Measurements from ENCODE around the gene TTC21A.
"Not testable (repeated sequence)": the region's sequence is repeated elsewhere in the genome, so short reads cannot be mapped to it uniquely, and the experiment has no call there.

TTC21A gene, protein sequence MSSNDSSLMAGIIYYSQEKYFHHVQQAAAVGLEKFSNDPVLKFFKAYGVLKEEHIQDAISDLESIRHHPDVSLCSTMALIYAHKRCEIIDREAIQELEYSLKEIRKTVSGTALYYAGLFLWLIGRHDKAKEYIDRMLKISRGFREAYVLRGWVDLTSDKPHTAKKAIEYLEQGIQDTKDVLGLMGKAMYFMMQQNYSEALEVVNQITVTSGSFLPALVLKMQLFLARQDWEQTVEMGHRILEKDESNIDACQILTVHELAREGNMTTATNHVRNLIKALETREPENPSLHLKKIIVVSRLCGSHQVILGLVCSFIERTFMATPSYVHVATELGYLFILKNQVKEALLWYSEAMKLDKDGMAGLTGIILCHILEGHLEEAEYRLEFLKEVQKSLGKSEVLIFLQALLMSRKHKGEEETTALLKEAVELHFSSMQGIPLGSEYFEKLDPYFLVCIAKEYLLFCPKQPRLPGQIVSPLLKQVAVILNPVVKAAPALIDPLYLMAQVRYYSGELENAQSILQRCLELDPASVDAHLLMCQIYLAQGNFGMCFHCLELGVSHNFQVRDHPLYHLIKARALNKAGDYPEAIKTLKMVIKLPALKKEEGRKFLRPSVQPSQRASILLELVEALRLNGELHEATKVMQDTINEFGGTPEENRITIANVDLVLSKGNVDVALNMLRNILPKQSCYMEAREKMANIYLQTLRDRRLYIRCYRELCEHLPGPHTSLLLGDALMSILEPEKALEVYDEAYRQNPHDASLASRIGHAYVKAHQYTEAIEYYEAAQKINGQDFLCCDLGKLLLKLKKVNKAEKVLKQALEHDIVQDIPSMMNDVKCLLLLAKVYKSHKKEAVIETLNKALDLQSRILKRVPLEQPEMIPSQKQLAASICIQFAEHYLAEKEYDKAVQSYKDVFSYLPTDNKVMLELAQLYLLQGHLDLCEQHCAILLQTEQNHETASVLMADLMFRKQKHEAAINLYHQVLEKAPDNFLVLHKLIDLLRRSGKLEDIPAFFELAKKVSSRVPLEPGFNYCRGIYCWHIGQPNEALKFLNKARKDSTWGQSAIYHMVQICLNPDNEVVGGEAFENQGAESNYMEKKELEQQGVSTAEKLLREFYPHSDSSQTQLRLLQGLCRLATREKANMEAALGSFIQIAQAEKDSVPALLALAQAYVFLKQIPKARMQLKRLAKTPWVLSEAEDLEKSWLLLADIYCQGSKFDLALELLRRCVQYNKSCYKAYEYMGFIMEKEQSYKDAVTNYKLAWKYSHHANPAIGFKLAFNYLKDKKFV (N-terminal part only)

DNA sequence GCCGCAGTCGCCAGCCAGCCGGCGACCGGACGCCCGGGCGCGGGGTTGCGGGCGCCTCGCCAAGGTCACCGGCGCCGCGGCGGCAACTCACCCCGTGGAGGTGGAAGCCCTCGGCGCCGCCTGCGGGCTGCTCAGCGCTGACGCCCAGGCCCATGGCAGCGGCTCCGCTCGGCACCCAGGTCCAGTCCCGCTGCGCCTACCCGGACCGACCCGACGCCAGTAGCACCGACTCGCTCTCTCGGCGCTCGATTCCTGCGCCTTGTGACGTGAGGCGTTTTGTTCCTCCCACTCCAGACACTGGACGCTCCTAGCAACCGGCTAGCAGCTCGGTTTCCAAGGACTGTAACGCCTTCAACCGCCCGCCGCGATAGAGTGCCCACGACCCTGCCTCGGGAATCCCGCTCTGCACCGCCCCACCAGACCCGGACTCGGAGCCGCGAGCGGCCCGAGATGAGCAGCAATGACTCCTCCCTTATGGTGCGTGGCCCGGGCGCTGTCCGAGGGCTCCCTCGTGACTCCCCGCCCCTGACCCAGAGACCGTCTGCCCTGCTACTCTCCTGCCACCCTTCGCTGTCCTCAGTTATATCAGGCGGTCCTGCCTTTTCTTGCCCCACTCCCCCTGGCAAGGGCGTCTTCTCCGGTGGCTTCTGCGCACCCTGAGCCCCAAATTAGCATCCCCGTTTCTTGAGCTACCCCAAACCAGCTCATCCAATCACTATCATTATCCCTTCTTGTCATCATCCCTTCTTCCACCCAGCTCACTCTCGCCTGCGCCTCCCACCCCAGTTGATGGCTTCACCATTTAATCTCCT lies at the start of gene TTC21A, which contains the start of gene GORASP1:
TSS of gene TTC21A (plus strand) at position 293 of the 812 bp plus-strand sequence. CDS start at position 451, 158 bp downstream.
TSS of gene GORASP1 (minus strand) at position 240 of the 812 bp plus-strand sequence. CDS start at position 154, 86 bp downstream.
- Histone ChIP-seq H3F3A (ENCODE audit: insufficient read depth) (peaks cover 5% of the 10 kb centered on the region; the same call in 1 of the 2 replicates), H3K27ac (ENCODE audit: low read depth, low read length) (0 out of 2 replicates have a peak within 1 kb of the TSS, but pooled peaks have one; percentile 1), H2AFZ (ENCODE audit: low read depth, low read length, severe bottlenecking) (peak within 1 kb of the TSS; percentile 84), H3K36me3 (ENCODE audit: low read length) (no peaks in the 10 kb centered on the region), H3K4me3 (ENCODE audit: insufficient read depth, low read length, poor library complexity, severe bottlenecking) (peak within 1 kb of the TSS; percentile 67), H3K79me2 (ENCODE audit: insufficient read depth, low read length) (no peaks in the 10 kb centered on the region), H3K27me3 (ENCODE audit: low read length) (no peaks in the 10 kb centered on the region), H4K20me1 (ENCODE audit: low read depth, low read length) (no peaks in the 10 kb centered on the region), H3K9ac (ENCODE audit: low read length) (peak within 1 kb of the TSS; percentile 66), H3K9me3 (ENCODE audit: insufficient read depth, low read length) (no peaks in the 10 kb centered on the region), H3K9me2 (replicated peaks; ENCODE audit: insufficient read depth, low read length) (no peaks in the 10 kb centered on the region), H3K4me2 (ENCODE audit: low read depth, low read length, poor library complexity, severe bottlenecking) (peak within 1 kb of the TSS; percentile 66)
- TF ChIP-seq, protein P1, sequence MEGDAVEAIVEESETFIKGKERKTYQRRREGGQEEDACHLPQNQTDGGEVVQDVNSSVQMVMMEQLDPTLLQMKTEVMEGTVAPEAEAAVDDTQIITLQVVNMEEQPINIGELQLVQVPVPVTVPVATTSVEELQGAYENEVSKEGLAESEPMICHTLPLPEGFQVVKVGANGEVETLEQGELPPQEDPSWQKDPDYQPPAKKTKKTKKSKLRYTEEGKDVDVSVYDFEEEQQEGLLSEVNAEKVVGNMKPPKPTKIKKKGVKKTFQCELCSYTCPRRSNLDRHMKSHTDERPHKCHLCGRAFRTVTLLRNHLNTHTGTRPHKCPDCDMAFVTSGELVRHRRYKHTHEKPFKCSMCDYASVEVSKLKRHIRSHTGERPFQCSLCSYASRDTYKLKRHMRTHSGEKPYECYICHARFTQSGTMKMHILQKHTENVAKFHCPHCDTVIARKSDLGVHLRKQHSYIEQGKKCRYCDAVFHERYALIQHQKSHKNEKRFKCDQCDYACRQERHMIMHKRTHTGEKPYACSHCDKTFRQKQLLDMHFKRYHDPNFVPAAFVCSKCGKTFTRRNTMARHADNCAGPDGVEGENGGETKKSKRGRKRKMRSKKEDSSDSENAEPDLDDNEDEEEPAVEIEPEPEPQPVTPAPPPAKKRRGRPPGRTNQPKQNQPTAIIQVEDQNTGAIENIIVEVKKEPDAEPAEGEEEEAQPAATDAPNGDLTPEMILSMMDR (IDR thresholded peaks at IDR 0.05; ENCODE audit: insufficient read depth, low read length, poor library complexity, severe bottlenecking), result no peak
- TF ChIP-seq EZH2phosphoT487 (conservative IDR thresholded peaks at IDR 0.05; ENCODE audit: low read length), result no peak

DNA sequence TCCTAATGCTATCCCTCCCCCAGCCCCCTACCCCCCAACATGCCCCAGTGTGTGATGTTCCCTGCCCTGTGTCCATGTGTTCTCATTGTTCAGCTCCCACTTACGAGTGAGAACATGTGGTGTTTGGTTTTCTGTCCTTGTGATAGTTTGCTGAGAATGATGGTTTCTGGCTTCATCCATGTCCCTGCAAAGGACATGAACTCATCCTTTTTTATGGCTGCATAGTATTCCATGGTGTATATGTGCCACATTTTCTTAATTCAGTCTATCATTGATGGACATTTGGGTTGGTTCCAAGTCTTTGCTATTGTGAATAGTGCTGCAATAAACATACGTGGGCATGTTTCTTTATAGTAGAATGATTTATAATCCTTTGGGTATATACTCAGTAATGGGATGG lies 46.3 kb upstream of the TTC21A start:
- H4K20me1 ChIP-seq (ENCODE audit: low read depth, low read length); H3K9ac ChIP-seq (ENCODE audit: low read length); H3K9me3 ChIP-seq (ENCODE audit: insufficient read depth, low read length); H3K79me2 ChIP-seq (ENCODE audit: insufficient read depth, low read length); H3K36me3 ChIP-seq (ENCODE audit: low read length); H2AFZ ChIP-seq (ENCODE audit: low read depth, low read length, severe bottlenecking); H3K4me2 ChIP-seq (ENCODE audit: low read depth, low read length, poor library complexity, severe bottlenecking); H3F3A ChIP-seq (ENCODE audit: insufficient read depth); H3K9me2 ChIP-seq (replicated peaks; ENCODE audit: insufficient read depth, low read length); H3K27ac ChIP-seq (ENCODE audit: low read depth, low read length); H3K27me3 ChIP-seq (ENCODE audit: low read length); H3K4me3 ChIP-seq (ENCODE audit: insufficient read depth, low read length, poor library complexity, severe bottlenecking): not testable (repeated sequence)

DNA sequence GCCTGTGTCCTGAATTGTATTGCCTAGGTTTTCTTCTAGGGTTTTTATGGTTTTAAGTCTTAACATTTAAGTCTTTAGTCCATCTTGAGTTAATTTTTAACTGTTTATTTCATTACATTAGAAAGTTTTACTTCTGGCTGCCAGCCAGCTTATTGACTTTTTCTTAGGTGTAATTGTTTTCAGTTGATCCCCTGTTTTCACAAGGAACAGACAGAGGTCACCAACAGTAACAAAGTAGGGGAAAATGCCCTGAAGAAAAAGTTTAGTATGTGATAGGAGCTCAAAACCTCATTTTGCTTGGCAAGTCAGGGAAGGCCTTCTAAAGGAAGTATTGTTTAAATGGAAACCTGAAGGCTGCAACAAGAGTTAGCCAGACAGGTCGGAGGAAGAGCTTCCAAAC lies 45.3 kb upstream of the TTC21A start:
- Histone ChIP-seq H3K9ac (ENCODE audit: low read length) (no peak overlapping the region), H3K9me3 (ENCODE audit: insufficient read depth, low read length) (no peaks in the 10 kb centered on the region), H3K4me2 (ENCODE audit: low read depth, low read length, poor library complexity, severe bottlenecking) (no peak overlapping the region), H3K4me3 (ENCODE audit: insufficient read depth, low read length, poor library complexity, severe bottlenecking) (no peak overlapping the region), H4K20me1 (ENCODE audit: low read depth, low read length) (no peaks in the 10 kb centered on the region; the same call in 1 of the 2 replicates), H3K79me2 (ENCODE audit: insufficient read depth, low read length) (0 out of 2 replicates have a peak, but pooled peaks cover 2% of the 10 kb centered on the region), H3K9me2 (replicated peaks; ENCODE audit: insufficient read depth, low read length) (no peaks in the 10 kb centered on the region), H3K27me3 (ENCODE audit: low read length) (no peaks in the 10 kb centered on the region), H3K27ac (ENCODE audit: low read depth, low read length) (no peak overlapping the region), H2AFZ (ENCODE audit: low read depth, low read length, severe bottlenecking) (no peak overlapping the region), H3F3A (ENCODE audit: insufficient read depth) (no peaks in the 10 kb centered on the region), H3K36me3 (ENCODE audit: low read length) (no peaks in the 10 kb centered on the region)
- TF ChIP-seq, protein P1 (IDR thresholded peaks at IDR 0.05; ENCODE audit: insufficient read depth, low read length, poor library complexity, severe bottlenecking), result no peak
- no peak for TF ChIP-seq EZH2phosphoT487 (conservative IDR thresholded peaks at IDR 0.05; ENCODE audit: low read length)
